GM19397 (cell line): ENCODE measurements around the gene CIC.
"Not testable (repeated sequence)": the region's sequence is repeated elsewhere in the genome, so short reads cannot be mapped to it uniquely, and the experiment has no call there.

Experiments
- ATAC-seq: cut with Tn5 transposase; IDR thresholded peaks from one replicate; pipeline ENCODE4 v1.9.1; 2021; ENCODE audit warnings: mild to moderate bottlenecking, moderate library complexity; ENCODE audit not compliant: unreplicated experiment

Gene CIC

GRCh38 chr19:42254089-42254849 is 14.8 kb upstream of the CIC start:
- ATAC-seq = peak; percentile 36

- ATAC-seq = peak; percentile 59
These were observed 13.9 kb upstream of the CIC start, which contains the start of gene ERF for GRCh38 chr19:42254850-42255765. ERF (minus strand) TSS chr19:42255128; CDS start chr19:42254999, 129 bp downstream.

- ATAC-seq = no peak
These were observed 13.0 kb upstream of the CIC start for GRCh38 chr19:42255766-42256745.

DNA sequence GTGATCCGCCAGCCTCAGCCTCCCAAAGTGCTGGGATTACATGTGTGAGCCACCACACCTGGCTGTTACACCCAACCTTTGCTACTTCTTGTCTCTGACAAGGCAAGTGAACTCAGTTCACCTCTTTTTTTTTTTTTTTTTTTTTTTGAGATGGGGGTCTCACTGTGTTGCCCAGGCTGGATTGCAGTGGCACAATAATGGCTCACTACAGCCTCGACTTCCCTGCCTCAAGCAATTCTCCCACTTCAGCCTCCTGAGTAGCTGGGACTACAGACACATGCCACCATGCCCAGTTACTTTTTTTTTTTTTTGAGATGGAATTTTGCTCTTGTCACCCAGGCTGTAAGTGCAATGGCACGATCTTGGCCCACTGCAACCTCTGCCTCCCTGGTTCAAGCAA is 11.2 kb upstream of the CIC start:
- not testable (repeated sequence) for ATAC-seq

DNA sequence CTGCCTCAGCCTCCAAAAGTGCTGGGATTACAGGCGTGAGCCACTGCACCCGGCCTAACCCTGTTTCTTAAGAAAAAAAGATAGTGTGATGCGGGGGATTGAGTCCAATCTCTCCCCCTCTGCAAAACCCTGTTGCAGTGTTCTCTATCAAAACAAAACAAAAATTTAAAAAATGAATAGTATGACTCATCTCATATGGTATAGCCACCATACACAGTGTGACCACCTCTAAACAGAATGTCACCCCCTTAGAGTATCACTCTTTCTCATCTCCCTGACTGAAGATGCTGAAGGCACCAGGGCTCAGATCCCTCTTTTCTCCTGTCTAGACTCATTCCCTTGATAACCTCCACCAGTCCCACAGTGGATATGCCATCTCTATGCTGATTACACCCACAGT is 7.3 kb upstream of the CIC start:
- no peak for ATAC-seq

- ATAC-seq = not testable (repeated sequence)
These were observed 2.9 kb upstream of the CIC start for GRCh38 chr19:42266105-42266504.

- not testable (repeated sequence) for ATAC-seq
These were observed 2.0 kb upstream of the CIC start for GRCh38 chr19:42266928-42267603.

GRCh38 chr19:42267644-42268141 is 1.4 kb upstream of the CIC start:
- ATAC-seq = no peak

DNA sequence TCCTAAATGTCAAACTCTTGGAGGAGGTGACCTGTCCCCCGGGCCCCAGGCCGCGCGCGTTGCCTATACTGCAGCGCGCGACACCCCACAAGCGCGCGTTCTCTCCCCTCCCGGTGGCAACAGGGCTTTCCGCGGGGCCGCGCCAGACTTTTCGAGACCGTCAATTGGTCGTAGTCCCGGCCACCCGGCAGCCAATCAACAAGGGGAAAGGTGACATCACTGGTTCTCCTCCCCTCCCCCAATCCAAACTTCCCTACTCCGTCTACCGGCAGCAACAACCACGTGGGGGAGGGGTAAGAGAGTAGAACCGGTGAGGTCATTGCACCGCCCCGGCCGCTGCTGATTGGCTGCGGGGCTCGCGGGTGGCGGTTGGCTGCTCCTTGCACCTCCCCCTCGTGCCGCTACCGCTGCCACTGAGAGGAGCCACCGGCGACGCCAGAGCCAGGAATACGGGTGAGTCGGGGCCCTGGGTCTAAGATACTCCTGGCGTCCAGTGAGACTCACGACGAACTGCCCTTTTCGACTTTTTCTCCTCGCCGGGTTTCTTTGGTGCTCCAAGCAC is 829 bp upstream of the CIC start:
- ATAC-seq = peak; percentile 56

GRCh38 chr19:42269478-42270345 is 660 bp downstream of the CIC start:
- no peak for ATAC-seq

- ATAC-seq = no peak
These were observed 1.4 kb downstream of the CIC start for GRCh38 chr19:42270346-42271044.

- no peak for ATAC-seq
These were observed 2.0 kb downstream of the CIC start for GRCh38 chr19:42271045-42271419.

DNA sequence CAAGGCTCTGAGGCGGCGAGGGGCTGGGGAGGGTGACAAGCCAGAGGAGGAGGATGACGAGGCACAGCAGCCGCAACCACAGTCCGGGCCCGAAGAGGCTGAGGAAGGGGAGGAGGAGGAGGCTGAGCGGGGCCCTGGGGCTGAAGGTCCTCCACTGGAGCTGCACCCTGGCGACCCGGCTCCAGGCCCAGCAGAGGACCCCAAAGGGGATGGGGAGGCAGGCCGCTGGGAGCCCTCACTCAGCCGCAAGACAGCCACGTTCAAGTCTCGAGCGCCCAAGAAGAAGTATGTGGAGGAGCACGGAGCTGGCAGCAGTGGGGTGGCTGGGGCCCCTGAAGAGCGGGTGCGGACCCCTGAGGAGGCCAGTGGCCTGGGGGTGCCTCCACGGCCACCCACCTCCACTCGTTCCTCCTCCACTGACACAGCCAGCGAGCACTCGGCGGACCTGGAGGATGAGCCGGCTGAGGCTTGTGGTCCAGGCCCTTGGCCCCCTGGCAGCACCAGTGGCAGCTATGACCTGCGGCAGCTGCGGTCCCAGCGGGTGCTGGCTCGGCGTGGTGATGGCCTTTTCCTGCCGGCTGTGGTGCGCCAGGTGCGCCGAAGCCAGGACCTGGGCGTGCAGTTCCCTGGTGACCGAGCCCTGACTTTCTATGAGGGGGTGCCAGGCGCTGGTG is 2.9 kb downstream of the CIC start:
- ATAC-seq = no peak

GRCh38 chr19:42272535-42272897 is 3.5 kb downstream of the CIC start:
- ATAC-seq = no peak

- ATAC-seq = no peak
These were observed 3.9 kb downstream of the CIC start for GRCh38 chr19:42272989-42273406.

DNA sequence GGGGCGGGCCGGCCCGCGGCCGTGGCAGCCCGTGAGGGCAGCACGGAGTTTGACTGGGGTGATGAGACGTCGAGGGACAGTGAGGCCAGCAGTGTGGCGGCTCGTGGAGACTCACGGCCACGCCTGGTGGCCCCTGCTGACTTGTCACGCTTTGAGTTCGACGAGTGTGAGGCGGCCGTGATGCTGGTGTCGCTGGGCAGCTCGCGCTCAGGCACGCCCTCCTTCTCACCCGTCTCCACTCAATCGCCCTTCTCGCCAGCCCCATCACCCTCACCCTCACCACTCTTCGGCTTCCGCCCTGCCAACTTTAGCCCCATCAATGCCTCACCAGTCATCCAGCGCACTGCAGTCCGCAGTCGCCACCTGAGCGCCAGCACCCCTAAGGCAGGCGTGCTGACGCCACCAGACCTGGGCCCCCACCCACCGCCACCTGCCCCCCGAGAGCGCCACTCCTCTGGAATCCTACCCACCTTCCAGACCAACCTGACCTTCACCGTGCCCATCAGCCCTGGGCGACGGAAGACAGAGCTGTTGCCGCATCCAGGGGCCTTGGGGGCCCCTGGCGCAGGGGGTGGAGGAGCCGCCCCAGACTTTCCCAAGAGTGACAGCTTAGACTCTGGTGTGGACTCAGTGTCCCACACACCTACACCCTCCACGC is 4.5 kb downstream of the CIC start:
- no peak for ATAC-seq

- no peak for ATAC-seq
These were observed 5.1 kb downstream of the CIC start for GRCh38 chr19:42274065-42274682.
